Measurements from ENCODE around the gene PDE4D. TPM values are rescaled to one million over a fixed set of nuclear protein-coding genes. Genes with fewer than 3 reads are reported as not detected.

The PDE4D gene
- total and polyA plus RNA-seq, 3 donors from 2014 or later, result 7.8 to 13.9 (median 8.7) TPM

DNA sequence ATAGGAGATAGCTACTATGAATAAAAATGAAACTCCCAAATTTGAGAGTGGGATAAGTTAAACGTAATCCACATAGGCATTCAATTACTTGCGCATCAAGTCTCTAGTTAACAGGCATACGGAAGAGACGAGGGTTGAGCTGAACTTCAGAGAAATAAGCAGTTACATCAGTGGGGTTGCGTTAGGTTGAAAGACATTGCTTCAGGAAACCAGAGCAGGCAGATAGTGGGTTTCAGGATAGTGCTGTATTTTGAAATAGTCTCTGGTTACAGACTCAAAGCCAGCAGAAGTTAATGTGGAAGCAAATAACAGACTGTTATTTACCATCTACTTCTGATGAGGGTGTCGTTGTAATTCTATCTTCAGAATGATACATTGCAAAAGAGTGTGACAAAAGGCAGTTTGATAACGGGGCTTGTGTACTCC lies 533.4 kb downstream of the PDE4D start:
- Histone ChIP-seq H3K4me3 (no peak overlapping the region), H3K36me3 (ENCODE audit: low read depth, missing control alignments) (no peaks in the 10 kb centered on the region), H3K27ac (no peak overlapping the region), H3K27me3 (no peaks in the 10 kb centered on the region), H3K9me3 (no peaks in the 10 kb centered on the region), H3K4me1 (peaks cover 6% of the 10 kb centered on the region)
- intact Hi-C loops (cut with DNase I; ENCODE audit: low total_unique reads), result no loop called here
- WGBS, 2 donors, result 77 to 83% methylated on average over 7 of the region's 7 CpGs
- no peak for DNase-seq
- TF ChIP-seq, protein P1, sequence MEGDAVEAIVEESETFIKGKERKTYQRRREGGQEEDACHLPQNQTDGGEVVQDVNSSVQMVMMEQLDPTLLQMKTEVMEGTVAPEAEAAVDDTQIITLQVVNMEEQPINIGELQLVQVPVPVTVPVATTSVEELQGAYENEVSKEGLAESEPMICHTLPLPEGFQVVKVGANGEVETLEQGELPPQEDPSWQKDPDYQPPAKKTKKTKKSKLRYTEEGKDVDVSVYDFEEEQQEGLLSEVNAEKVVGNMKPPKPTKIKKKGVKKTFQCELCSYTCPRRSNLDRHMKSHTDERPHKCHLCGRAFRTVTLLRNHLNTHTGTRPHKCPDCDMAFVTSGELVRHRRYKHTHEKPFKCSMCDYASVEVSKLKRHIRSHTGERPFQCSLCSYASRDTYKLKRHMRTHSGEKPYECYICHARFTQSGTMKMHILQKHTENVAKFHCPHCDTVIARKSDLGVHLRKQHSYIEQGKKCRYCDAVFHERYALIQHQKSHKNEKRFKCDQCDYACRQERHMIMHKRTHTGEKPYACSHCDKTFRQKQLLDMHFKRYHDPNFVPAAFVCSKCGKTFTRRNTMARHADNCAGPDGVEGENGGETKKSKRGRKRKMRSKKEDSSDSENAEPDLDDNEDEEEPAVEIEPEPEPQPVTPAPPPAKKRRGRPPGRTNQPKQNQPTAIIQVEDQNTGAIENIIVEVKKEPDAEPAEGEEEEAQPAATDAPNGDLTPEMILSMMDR (IDR thresholded peaks at IDR 0.05), result no peak
- TF ChIP-seq POLR2A (IDR thresholded peaks at IDR 0.05), result no peak

DNA sequence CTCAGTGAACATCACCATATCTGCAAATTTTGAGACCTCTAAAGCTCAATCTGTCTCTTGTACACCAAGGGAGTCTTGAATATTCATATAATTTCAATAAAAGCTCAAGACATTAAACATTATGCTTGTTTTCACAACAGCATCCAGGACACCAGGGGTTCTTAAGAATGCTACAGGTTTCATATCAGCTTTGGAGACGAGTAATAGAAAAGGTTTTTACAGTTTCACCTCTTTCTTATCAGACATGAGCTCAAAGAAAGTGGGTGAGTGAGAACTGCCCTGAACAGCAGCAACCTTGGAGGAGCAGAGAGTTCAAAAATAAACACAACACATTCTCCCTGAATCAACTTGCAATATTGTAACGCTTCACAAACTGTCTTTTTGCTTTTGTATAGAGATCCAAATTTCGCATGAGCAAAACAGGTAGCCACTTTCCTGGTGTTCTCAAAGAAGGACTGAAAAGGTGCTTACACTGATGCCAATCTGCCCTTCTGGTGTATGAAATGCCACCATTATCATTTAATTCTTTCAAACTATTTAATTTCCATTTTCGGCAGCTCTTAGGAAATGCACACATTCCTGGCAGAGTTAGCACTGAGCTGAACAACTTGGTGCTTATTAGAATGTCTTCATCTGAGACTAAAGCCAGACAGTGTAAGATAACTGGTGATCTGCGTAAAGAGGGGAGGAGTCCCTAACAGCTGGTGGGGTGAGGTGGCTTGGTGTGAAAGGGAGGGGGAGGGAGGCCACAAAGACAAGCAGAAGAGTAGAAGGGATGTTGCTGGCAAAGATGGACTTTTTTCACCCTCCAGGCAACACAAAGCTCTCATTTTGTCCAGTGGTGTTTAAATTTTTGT lies 535.3 kb downstream of the PDE4D start:
- no peak overlapping the region for H3K27ac ChIP-seq
- WGBS, 2 donors, result 41 to 46% methylated on average over 5 of the region's 5 CpGs
- intact Hi-C loops (cut with DNase I; ENCODE audit: low total_unique reads), result no loop called here
- TF ChIP-seq, protein P1 (IDR thresholded peaks at IDR 0.05), result no peak
- no peak for TF ChIP-seq POLR2A (IDR thresholded peaks at IDR 0.05)
- H3K9me3 ChIP-seq, result no peaks in the 10 kb centered on the region
- H3K27me3 ChIP-seq, result no peaks in the 10 kb centered on the region
- H3K4me1 ChIP-seq, result peaks cover 6% of the 10 kb centered on the region
- no peak overlapping the region for H3K4me3 ChIP-seq
- DNase-seq, result peak; percentile 41
- H3K36me3 ChIP-seq (ENCODE audit: low read depth, missing control alignments), result no peaks in the 10 kb centered on the region

DNA sequence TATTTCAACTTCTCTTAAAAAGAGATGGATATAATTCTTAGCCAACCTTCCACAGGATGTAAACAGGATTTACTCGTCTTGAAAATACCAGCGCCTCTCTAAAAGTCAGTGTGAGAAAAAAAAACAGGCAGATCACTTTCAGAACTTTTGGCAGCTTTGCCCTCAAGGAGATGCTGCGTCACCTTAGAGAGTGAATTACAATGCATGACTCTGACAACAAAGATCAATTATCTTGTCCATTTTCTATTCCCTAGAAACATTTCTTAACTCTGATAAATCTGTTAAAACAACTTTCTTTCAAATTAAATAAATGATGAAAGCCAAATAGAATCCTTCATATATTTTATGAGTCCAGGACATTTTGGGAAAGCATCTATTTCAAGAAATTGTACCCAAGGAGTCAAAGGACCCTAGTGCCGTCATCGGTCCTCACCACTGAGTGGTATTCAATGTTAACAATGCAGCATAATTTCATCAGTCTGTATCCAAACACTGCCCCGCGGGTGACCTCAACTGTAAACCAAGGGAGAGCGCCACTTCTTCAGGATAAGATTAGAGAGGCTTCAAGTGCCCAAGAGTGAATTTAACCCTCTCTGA lies 536.0 kb downstream of the PDE4D start:
- Histone ChIP-seq H3K9me3 (no peaks in the 10 kb centered on the region), H3K36me3 (ENCODE audit: low read depth, missing control alignments) (no peaks in the 10 kb centered on the region), H3K27me3 (no peaks in the 10 kb centered on the region), H3K27ac (no peak overlapping the region), H3K4me3 (no peak overlapping the region), H3K4me1 (peaks cover 6% of the 10 kb centered on the region)
- 51 to 69% methylated on average over 8 of the region's 8 CpGs for WGBS, 2 donors
- TF ChIP-seq, protein P1 (IDR thresholded peaks at IDR 0.05), result no peak
- TF ChIP-seq POLR2A (IDR thresholded peaks at IDR 0.05), result no peak
- peak; percentile 32 for DNase-seq
- intact Hi-C loops (cut with DNase I; ENCODE audit: low total_unique reads), result no loop called here

GRCh38 chr5:59356813-59357380 lies 536.6 kb downstream of the PDE4D start:
- TF ChIP-seq, protein P1 (IDR thresholded peaks at IDR 0.05), result no peak
- no peak for TF ChIP-seq POLR2A (IDR thresholded peaks at IDR 0.05)
- DNase-seq, result peak; percentile 23
- no peaks in the 10 kb centered on the region for H3K27me3 ChIP-seq
- H3K4me3 ChIP-seq, result no peak overlapping the region
- WGBS, 2 donors, result 76% methylated on average over 12 of the region's 12 CpGs
- no peaks in the 10 kb centered on the region for H3K36me3 ChIP-seq (ENCODE audit: low read depth, missing control alignments)
- H3K4me1 ChIP-seq, result peaks cover 6% of the 10 kb centered on the region
- H3K9me3 ChIP-seq, result no peaks in the 10 kb centered on the region
- H3K27ac ChIP-seq, result no peak overlapping the region
- intact Hi-C loops (cut with DNase I; ENCODE audit: low total_unique reads), result no loop called here
